Activated T-cell treated with anti-CD3 and anti-CD28 coated beads for 24 hours (primary cell): ENCODE data around the gene SORCS2.

Experiments
- DNase-seq: peaks from one replicate; pipeline ENCODE4 v3.0.0-alpha.2; 2020; ENCODE audit warnings: low read depth

SORCS2 gene

GRCh38 chr4:7377223-7377865 lies 185.0 kb downstream of the SORCS2 start:
- no peak for DNase-seq

GRCh38 chr4:7379186-7379585 lies 186.8 kb downstream of the SORCS2 start:
- no peak for DNase-seq

GRCh38 chr4:7379719-7380118 lies 187.4 kb downstream of the SORCS2 start:
- no peak for DNase-seq

GRCh38 chr4:7381221-7381889 lies 189.0 kb downstream of the SORCS2 start:
- no peak for DNase-seq

- DNase-seq, result no peak
Measured at GRCh38 chr4:7381890-7382633, 189.7 kb downstream of the SORCS2 start.

- no peak for DNase-seq
Measured at GRCh38 chr4:7382634-7383014, 190.3 kb downstream of the SORCS2 start.

DNA sequence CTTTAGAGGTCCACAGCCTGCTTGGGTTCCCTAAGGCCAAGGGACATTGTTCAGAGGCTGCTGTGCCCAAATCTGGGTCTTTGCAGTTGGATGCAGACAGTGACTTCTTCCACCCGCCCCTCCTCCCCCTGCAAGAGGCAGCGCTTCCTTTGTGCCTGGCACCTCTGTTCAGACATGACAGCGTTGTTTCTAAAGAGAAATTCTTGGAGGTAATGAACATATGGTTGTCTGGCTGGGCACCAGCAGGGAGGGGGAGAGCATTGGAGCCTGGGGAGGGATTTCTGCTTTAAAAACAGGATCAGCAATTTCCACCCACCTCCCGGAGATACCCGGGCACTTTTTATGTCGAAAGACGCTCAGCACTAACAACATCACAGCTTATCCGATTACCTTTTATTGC lies 190.9 kb downstream of the SORCS2 start:
- no peak for DNase-seq

DNA sequence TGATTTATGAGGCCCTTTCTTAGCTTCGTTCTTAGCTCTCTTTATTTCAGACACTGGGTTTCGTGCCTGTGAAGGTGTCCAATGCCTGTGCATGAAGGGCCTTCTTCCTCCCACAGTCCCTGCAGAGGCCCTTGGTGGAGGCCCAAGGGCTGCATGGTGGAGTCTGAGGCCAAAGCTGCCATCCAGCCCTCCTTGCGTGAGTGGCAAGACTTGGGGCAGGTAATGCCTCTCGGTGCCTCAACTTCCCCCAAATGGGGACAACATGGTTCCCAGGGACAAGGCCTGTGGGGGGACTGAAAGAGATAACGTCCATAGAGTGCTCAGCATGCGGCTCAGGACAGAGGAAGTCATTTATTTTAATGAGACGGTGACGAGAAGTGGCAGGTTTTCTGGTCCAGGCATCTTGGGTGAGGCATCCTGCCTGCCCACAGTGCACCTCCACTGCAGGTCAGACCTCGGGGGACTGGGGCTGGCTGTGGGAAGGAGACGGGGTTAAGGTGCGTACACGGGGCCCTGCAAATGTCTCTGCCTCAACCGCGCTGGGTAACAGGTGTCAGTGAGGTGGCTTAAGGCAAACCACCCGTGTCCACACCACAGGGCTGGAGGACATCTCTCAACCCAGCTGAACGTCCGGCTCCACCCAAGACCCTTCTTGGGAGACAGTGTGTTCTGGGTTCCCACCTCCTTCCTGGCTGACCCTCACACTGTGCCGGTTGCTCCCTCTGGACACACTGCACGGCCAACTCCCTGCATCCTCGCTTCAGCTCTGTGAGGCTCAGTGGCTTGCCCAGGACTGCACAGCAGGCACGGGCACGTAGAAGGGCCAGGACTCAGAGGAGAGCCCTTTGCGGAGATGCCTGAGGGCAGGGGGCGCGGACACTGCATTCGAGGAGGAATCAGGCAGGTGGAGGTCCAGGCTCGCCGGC lies 191.9 kb downstream of the SORCS2 start:
- DNase-seq, result no peak

DNA sequence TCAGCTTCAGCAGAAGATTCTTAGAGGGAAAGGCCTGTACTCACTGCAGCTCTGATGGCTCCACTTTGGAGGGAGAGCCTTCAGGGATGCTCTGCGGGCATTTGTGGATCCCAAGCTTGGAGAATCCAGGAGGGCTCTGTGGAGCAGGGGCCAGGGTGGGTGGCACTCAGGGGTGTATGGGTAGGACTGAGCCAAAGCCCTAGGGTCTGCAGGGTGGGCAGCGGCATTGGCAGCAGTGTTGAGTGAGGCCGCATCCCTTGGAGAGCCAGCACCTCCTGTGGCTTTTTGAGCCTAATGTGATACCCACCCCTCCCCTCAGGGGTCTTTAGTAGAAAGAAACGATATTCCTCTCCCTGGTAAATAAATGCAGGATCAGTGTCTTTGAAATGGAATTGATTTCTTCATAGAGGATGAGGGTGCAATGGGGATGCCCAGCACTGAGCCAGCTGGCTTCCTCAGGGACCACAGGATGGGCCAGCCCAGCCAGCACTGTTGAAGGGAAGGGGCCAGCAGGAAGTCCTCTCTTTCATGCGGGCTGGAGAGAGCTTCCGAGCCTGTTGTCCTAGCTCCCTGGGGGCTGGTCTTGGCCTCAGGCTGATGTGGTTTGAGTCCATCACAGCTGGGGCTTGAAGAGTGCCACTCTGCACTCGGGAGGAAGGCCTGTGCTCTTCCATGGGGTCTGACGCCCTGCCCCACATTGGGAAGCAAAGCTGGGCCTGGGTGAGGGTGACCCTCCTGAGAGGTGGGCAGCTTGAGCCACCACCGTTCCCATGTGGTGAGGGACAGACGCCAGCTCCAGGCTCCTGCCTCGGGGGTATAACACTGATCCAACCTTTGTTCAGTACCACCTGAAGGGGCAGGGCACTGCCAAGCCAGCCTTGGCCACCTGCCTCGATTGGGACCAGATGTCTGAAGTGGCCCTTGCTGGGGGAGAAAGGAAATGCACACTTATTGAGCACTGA lies 192.9 kb downstream of the SORCS2 start:
- no peak for DNase-seq

- DNase-seq, result no peak
Measured at GRCh38 chr4:7387925-7388324, 195.6 kb downstream of the SORCS2 start.

DNA sequence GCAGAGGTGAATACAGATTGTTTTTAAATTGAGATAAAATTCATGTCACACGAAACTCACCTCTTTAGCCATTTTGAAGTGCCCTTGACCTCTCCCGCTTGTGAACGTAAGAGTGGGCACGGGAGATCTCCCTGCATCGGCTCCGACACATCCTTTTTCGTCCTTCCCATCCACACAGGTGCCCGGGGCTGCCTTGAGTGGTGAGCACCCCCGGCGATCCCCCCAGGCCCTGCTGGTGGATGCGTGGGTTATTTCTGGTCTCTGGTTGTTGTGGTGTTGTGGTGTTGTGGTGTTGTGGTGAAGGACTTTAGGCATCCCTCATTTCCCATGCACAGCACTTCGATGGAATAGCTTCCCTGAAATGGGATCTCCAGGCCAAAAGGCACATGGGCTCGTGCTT lies 196.3 kb downstream of the SORCS2 start:
- DNase-seq, result no peak

DNA sequence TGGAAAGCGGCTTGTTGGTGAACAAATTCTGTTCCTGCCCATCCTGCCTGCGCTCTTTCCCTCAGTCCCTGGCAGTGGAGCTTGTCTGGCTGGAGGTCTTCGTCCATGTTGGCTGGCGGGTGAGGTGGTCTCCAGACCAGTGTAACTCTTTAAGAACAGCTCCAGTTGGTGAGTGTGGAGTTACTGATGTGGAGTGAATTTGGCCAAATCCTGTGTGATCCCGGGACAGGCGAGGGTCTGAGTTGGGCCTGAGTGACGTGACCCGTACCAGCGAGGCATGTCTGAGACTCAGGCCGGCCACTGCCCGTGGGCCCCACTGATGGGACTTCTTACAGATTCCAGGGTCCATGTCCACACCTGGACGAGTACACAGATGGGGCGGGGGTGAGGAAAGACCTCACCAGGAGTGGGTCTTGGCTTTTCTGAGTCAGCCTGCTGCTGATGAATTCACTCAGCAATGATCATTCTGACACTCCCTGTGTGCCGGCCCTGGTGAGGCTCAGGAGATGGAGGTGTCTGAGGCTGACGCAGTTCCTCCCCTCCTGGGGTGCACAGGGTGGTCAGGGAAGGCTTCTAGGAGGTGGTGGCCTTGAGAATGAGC lies 196.9 kb downstream of the SORCS2 start:
- DNase-seq, result no peak

GRCh38 chr4:7389719-7390118 lies 197.4 kb downstream of the SORCS2 start:
- no peak for DNase-seq

GRCh38 chr4:7390336-7390735 lies 198.0 kb downstream of the SORCS2 start:
- no peak for DNase-seq

- DNase-seq, result no peak
Measured at GRCh38 chr4:7390906-7391636, 198.7 kb downstream of the SORCS2 start.

- DNase-seq, result no peak
Measured at GRCh38 chr4:7391637-7392437, 199.5 kb downstream of the SORCS2 start.

DNA sequence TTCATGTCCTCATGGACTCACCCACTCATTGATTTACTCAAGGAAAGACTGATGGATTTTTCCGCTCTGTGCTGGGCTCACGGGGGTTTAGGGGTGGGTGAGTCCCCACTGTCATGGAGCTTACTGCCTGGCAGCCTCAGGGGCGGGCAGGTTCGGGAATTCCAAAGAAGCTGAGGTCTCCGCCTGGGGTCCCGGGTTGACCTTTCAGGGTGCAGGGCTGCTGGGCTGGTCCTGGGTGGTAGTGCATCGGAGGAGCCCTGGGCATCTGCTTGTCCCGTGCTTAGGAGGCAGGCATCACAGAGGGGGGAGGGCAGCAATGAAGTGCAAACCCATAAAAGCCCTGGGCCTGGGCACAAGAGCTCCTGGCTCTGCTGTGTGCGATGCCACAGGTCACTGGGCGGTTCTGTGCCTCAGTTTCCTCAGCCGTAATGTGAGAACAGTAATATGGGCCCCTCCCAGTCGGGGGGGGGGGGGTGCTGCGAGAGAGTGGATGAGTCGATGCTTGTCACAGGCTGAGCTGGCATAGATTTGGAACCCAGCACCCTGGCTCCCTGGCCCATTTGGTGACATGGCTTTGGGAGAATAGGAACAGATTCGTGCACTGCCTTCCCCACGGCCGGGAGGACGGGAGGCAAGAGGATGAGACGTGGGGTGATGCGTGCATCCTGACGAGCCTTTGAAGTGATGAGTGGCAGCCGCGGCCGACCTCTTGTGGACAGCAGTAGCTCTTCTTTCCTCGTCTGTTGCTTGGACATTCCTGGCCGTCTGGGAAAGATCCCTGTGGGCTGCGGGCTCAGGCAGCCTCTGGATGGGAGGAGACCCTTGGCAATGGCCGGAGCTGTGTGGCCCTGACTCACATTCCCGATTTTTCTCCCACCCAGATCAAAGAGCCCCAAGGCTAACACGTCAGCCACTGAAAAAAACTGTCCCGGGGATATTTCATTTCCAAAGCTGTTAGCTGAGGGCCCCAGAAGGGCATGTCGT lies 200.4 kb downstream of the SORCS2 start:
- DNase-seq, result no peak
